ENCODE results near the gene IL1R2. TPM values are rescaled to one million over a fixed set of nuclear protein-coding genes. Genes with fewer than 3 reads are reported as not detected.

The IL1R2 gene
- total and polyA plus RNA-seq, 2 experiments from 2014 or later: not detected

DNA sequence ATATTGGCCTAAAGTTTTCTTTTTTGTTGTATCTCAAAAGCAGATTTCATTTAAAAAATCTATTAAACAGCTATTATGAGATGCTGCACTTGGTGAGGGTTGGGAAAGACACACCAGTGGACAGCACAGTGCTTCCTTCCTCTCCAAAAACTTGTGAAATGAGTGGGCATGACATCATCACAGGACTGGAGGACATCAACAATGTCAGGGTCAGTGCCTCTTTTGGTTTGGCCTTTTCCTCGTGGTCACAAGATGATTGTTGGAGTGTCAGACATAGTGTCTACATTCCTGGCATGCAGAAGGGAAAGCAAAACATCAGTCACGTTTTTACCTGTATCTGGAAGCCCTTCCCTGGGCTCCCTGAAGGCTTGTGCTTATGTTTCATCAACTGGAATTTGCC lies 49.6 kb downstream of the IL1R2 start (continued):
- TF ChIP-seq EZH2phosphoT487 (IDR thresholded peaks at IDR 0.05; ENCODE audit: unreplicated experiment): no peak
- no peak for TF ChIP-seq CREB1 (CRISPR knock-in tag; IDR thresholded peaks at IDR 0.05; ENCODE audit: low read depth)
- TF ChIP-seq ZNF331 (CRISPR knock-in tag; IDR thresholded peaks at IDR 0.05; ENCODE audit: low read depth): no peak
- no peak for TF ChIP-seq POLR2AphosphoS5 (IDR thresholded peaks at IDR 0.05; ENCODE audit: low read depth)

DNA sequence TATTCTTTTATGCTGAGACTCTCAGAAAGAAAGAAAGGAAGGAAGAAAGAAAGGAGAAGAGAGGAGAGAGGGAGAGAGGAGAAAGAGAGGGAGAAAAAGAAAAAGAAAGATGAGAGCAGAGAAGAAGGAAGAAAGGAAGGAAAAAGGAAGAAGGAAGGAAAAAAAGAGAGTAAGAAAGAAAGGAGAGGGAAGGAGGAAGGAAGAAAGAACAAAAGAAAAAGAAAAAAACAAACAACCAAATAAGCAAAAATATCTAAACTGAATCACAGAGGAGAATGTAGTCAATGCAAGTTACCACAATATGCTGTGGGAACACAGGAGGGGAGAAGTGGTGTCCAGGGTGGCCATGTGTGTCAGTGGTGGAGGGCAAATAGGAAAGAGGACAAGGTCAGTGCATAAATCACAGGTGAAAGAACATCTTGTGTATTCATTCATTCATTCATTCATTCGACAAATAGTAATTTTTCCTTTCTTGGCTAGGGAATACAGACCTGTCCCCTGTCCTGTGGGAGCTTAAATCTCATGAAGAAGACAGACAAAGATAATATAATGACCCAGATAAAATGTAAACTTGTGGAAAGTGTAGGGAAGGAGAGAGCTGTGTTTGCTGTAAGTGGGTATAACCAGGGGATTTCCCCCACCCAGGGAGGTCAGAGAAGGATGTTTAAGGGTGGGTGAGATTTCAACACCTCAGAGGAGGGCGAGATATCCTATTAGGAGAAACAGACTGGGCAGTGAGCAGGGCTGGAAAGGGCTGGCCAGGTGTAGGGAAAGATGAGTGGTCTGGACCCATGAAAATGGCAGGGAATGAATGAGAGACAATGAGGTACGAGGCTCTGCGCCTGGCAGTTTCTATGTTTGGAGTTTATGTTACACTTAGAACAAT lies 50.7 kb downstream of the IL1R2 start:
- no peaks in the 10 kb centered on the region for H3K9me3 Mint-ChIP-seq
- no peaks in the 10 kb centered on the region for H3K4me1 ChIP-seq (ENCODE audit: insufficient read depth)
- H3K27ac Mint-ChIP-seq: no peak overlapping the region
- H3K4me1 Mint-ChIP-seq: no peaks in the 10 kb centered on the region
- H3K36me3 ChIP-seq (ENCODE audit: insufficient read depth): no peaks in the 10 kb centered on the region
- H3K36me3 Mint-ChIP-seq (ENCODE audit: low read depth): no peaks in the 10 kb centered on the region
- no peaks in the 10 kb centered on the region for H3F3A ChIP-seq (replicated peaks; ENCODE audit: low read depth)
- H2AFZ ChIP-seq: no peak overlapping the region
- no peak overlapping the region for H3K4me2 ChIP-seq
- peaks cover under 1% of the 10 kb centered on the region for H3K27me3 Mint-ChIP-seq (ENCODE audit: insufficient read depth, low read depth, poor library complexity)
- no peaks in the 10 kb centered on the region for H3K79me2 ChIP-seq (replicated peaks; ENCODE audit: insufficient read depth)
- no peak overlapping the region for H3K4me3 Mint-ChIP-seq
- H3K4me3 ChIP-seq: no peak overlapping the region
- no peak for ATAC-seq
- H3K9me2 ChIP-seq (ENCODE audit: insufficient read depth): 0 out of 2 replicates have a peak, but pooled peaks cover 8% of the 10 kb centered on the region
- H3K27ac ChIP-seq (ENCODE audit: low read depth): no peak overlapping the region
- no peaks in the 10 kb centered on the region for H3K27me3 ChIP-seq (ENCODE audit: insufficient read depth)
- no peaks in the 10 kb centered on the region for H4K20me1 ChIP-seq (replicated peaks; ENCODE audit: insufficient read depth)
- DNase-seq (ENCODE audit: low spot score): no peak
- TF ChIP-seq, protein P1, sequence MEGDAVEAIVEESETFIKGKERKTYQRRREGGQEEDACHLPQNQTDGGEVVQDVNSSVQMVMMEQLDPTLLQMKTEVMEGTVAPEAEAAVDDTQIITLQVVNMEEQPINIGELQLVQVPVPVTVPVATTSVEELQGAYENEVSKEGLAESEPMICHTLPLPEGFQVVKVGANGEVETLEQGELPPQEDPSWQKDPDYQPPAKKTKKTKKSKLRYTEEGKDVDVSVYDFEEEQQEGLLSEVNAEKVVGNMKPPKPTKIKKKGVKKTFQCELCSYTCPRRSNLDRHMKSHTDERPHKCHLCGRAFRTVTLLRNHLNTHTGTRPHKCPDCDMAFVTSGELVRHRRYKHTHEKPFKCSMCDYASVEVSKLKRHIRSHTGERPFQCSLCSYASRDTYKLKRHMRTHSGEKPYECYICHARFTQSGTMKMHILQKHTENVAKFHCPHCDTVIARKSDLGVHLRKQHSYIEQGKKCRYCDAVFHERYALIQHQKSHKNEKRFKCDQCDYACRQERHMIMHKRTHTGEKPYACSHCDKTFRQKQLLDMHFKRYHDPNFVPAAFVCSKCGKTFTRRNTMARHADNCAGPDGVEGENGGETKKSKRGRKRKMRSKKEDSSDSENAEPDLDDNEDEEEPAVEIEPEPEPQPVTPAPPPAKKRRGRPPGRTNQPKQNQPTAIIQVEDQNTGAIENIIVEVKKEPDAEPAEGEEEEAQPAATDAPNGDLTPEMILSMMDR (conservative IDR thresholded peaks at IDR 0.05; ENCODE audit: low read depth in 2 of 2): no peak
- TF ChIP-seq JUNB (IDR thresholded peaks at IDR 0.05; ENCODE audit: unreplicated experiment) (no peak), CREB1 (CRISPR knock-in tag; IDR thresholded peaks at IDR 0.05; ENCODE audit: low read depth) (no peak), ZNF114 (CRISPR knock-in tag; IDR thresholded peaks at IDR 0.05) (no peak), POLR2AphosphoS5 (IDR thresholded peaks at IDR 0.05; ENCODE audit: low read depth) (no peak), EZH2phosphoT487 (IDR thresholded peaks at IDR 0.05; ENCODE audit: unreplicated experiment) (no peak), EZH2 (IDR thresholded peaks at IDR 0.05; ENCODE audit: low read depth, unreplicated experiment) (no peak), NANOG (IDR thresholded peaks at IDR 0.05; ENCODE audit: borderline replicate concordance) (no peak), ZNF331 (CRISPR knock-in tag; IDR thresholded peaks at IDR 0.05; ENCODE audit: low read depth) (no peak), STAT1 (IDR thresholded peaks at IDR 0.05; ENCODE audit: unreplicated experiment) (no peak)
- TF ChIP-seq, protein P2, sequence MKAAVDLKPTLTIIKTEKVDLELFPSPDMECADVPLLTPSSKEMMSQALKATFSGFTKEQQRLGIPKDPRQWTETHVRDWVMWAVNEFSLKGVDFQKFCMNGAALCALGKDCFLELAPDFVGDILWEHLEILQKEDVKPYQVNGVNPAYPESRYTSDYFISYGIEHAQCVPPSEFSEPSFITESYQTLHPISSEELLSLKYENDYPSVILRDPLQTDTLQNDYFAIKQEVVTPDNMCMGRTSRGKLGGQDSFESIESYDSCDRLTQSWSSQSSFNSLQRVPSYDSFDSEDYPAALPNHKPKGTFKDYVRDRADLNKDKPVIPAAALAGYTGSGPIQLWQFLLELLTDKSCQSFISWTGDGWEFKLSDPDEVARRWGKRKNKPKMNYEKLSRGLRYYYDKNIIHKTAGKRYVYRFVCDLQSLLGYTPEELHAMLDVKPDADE (IDR thresholded peaks at IDR 0.05): no peak
- TF ChIP-seq, protein P3, sequence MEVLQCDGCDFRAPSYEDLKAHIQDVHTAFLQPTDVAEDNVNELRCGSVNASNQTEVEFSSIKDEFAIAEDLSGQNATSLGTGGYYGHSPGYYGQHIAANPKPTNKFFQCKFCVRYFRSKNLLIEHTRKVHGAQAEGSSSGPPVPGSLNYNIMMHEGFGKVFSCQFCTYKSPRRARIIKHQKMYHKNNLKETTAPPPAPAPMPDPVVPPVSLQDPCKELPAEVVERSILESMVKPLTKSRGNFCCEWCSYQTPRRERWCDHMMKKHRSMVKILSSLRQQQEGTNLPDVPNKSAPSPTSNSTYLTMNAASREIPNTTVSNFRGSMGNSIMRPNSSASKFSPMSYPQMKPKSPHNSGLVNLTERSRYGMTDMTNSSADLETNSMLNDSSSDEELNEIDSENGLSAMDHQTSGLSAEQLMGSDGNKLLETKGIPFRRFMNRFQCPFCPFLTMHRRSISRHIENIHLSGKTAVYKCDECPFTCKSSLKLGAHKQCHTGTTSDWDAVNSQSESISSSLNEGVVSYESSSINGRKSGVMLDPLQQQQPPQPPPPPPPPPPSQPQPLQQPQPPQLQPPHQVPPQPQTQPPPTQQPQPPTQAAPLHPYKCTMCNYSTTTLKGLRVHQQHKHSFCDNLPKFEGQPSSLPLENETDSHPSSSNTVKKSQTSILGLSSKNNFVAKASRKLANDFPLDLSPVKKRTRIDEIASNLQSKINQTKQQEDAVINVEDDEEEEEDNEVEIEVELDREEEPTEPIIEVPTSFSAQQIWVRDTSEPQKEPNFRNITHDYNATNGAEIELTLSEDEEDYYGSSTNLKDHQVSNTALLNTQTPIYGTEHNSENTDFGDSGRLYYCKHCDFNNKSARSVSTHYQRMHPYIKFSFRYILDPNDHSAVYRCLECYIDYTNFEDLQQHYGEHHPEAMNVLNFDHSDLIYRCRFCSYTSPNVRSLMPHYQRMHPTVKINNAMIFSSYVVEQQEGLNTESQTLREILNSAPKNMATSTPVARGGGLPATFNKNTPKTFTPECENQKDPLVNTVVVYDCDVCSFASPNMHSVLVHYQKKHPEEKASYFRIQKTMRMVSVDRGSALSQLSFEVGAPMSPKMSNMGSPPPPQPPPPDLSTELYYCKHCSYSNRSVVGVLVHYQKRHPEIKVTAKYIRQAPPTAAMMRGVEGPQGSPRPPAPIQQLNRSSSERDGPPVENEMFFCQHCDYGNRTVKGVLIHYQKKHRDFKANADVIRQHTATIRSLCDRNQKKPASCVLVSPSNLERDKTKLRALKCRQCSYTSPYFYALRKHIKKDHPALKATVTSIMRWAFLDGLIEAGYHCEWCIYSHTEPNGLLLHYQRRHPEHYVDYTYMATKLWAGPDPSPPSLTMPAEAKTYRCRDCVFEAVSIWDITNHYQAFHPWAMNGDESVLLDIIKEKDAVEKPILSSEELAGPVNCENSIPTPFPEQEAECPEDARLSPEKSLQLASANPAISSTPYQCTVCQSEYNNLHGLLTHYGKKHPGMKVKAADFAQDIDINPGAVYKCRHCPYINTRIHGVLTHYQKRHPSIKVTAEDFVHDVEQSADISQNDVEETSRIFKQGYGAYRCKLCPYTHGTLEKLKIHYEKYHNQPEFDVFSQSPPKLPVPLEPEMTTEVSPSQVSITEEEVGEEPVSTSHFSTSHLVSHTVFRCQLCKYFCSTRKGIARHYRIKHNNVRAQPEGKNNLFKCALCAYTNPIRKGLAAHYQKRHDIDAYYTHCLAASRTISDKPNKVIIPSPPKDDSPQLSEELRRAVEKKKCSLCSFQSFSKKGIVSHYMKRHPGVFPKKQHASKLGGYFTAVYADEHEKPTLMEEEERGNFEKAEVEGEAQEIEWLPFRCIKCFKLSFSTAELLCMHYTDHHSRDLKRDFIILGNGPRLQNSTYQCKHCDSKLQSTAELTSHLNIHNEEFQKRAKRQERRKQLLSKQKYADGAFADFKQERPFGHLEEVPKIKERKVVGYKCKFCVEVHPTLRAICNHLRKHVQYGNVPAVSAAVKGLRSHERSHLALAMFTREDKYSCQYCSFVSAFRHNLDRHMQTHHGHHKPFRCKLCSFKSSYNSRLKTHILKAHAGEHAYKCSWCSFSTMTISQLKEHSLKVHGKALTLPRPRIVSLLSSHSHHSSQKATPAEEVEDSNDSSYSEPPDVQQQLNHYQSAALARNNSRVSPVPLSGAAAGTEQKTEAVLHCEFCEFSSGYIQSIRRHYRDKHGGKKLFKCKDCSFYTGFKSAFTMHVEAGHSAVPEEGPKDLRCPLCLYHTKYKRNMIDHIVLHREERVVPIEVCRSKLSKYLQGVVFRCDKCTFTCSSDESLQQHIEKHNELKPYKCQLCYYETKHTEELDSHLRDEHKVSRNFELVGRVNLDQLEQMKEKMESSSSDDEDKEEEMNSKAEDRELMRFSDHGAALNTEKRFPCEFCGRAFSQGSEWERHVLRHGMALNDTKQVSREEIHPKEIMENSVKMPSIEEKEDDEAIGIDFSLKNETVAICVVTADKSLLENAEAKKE (CRISPR knock-in tag; IDR thresholded peaks at IDR 0.05): no peak

Measured in GM23338 (cell line).